Activated T-helper 2 cell treated with anti-CD3 and anti-CD28 coated beads, Interferon-gamma antibody, Interleukin-2, Interleukin-4, amounts not matched to agents 10 μg/mL and 5 μg/mL and 100 μg/mL, durations not matched to agents 14 hours and 24 hours and 36 hours (primary cell): Measurements from ENCODE around the gene SEMA3A. TPM values are rescaled to one million over a fixed set of nuclear protein-coding genes. Genes with fewer than 3 reads are reported as not detected.

ENCODE experiments used
- DNase-seq: peaks from one replicate; pipeline ENCODE4 v3.0.0; 2021; ENCODE audit warnings: low spot score
- H3K27ac Mint-ChIP-seq: one replicate; pipeline ENCODE4 v1.8.0; 2021; ENCODE audit warnings: mixed read lengths
- H3K27me3 Mint-ChIP-seq: one replicate; pipeline ENCODE4 v1.8.0; 2021; ENCODE audit warnings: low read depth, mixed read lengths
- H3K36me3 Mint-ChIP-seq: one replicate; pipeline ENCODE4 v1.8.0; 2021; ENCODE audit warnings: low read depth, mixed read lengths
- H3K4me1 Mint-ChIP-seq: one replicate; pipeline ENCODE4 v1.8.0; 2021; ENCODE audit warnings: low read depth, mixed read lengths
- H3K4me3 Mint-ChIP-seq: one replicate; pipeline ENCODE4 v1.8.0; 2021; ENCODE audit warnings: low read depth, mild to moderate bottlenecking, moderate library complexity, mixed read lengths
- H3K9me3 Mint-ChIP-seq: one replicate; pipeline ENCODE4 v1.8.0; 2021; ENCODE audit warnings: mixed read lengths
- intact Hi-C: fragments of 100-400 bp; cut with micrococcal nuclease; formaldehyde crosslinking; loops from one replicate; pipeline ENCODE4 v1.15.1; 2023
- total RNA-seq: library from RNA; stranded (reverse); gene quantifications from 2 replicates; pipeline ENCODE4 v1.2.3, GENCODE V29; 2022

Gene SEMA3A
- total RNA-seq, 1 donor from 2014 or later, result 0.25 TPM

- H3K27me3 Mint-ChIP-seq, result no peaks in the 10 kb centered on the region
- peak; percentile 19 for DNase-seq
- H3K27ac Mint-ChIP-seq, result no peak overlapping the region
- H3K9me3 Mint-ChIP-seq, result no peaks in the 10 kb centered on the region
- H3K36me3 Mint-ChIP-seq, result no peaks in the 10 kb centered on the region
- H3K4me3 Mint-ChIP-seq, result no peak overlapping the region
- intact Hi-C loops, result loop anchor here (1.0 kb wide), 1 partner anchor 1087 kb away; no protein-coding TSS in a partner anchor
- no peaks in the 10 kb centered on the region for H3K4me1 Mint-ChIP-seq
These were observed 258.4 kb downstream of the SEMA3A start for GRCh38 chr7:83936056-83936708.

GRCh38 chr7:83934118-83934734, 260.4 kb downstream of the SEMA3A start:
- H3K9me3 Mint-ChIP-seq, result no peaks in the 10 kb centered on the region
- H3K36me3 Mint-ChIP-seq, result no peaks in the 10 kb centered on the region
- no peaks in the 10 kb centered on the region for H3K27me3 Mint-ChIP-seq
- DNase-seq, result no peak
- no peaks in the 10 kb centered on the region for H3K4me1 Mint-ChIP-seq
- intact Hi-C loops, result no loop called here
- H3K27ac Mint-ChIP-seq, result no peak overlapping the region
- no peak overlapping the region for H3K4me3 Mint-ChIP-seq

DNA sequence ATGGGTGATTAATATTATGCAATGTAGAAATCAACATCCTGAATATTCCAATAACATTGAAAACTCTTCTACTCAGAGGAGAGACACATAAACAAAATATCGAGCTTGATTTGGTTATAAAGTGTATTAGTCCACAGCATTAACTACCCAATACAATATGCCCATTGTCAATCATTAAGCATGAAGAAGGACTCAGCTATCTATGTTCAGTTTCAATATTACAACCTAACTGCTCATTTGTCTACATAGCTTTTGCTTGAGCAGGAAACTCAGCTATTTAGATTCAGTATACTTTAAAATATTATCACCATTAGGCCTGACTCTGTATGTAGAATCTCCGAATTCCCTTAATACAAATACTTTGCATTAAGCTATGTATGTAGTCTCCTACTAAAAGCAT, 262.6 kb downstream of the SEMA3A start:
- Mint-ChIP-seq H3K4me3 (no peak overlapping the region), H3K36me3 (no peaks in the 10 kb centered on the region), H3K27ac (no peak overlapping the region), H3K4me1 (no peaks in the 10 kb centered on the region), H3K9me3 (no peaks in the 10 kb centered on the region), H3K27me3 (no peaks in the 10 kb centered on the region)
- DNase-seq, result no peak
- intact Hi-C loops, result no loop called here

DNA sequence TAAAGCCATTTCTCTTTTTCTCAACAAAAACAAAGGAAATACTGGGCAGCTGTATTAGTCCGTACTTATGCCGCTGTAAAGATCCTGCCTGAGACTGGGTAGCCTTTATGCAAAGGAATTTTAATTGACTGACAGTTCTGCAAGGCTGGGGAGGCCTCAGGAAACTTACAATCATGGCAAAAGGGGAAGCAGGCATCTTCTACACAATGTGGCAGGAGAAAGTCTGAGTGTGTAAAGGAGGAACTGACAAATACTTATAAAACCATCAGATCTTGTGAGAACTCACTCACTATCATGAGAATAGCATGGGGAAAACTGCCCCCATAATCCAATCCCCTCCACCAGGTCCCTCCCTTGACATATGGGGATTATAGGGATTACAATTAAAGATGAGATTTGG, 264.3 kb downstream of the SEMA3A start:
- intact Hi-C loops, result no loop called here
- Mint-ChIP-seq H3K27ac (no peak overlapping the region), H3K4me1 (no peaks in the 10 kb centered on the region), H3K27me3 (no peaks in the 10 kb centered on the region), H3K4me3 (no peak overlapping the region), H3K36me3 (no peaks in the 10 kb centered on the region), H3K9me3 (no peaks in the 10 kb centered on the region)
- DNase-seq, result no peak

GRCh38 chr7:83925860-83926259, 268.7 kb downstream of the SEMA3A start:
- Mint-ChIP-seq H3K9me3 (no peaks in the 10 kb centered on the region), H3K36me3 (no peaks in the 10 kb centered on the region), H3K4me1 (no peaks in the 10 kb centered on the region), H3K4me3 (no peak overlapping the region), H3K27me3 (no peaks in the 10 kb centered on the region), H3K27ac (no peak overlapping the region)
- intact Hi-C loops, result no loop called here
- no peak for DNase-seq

DNA sequence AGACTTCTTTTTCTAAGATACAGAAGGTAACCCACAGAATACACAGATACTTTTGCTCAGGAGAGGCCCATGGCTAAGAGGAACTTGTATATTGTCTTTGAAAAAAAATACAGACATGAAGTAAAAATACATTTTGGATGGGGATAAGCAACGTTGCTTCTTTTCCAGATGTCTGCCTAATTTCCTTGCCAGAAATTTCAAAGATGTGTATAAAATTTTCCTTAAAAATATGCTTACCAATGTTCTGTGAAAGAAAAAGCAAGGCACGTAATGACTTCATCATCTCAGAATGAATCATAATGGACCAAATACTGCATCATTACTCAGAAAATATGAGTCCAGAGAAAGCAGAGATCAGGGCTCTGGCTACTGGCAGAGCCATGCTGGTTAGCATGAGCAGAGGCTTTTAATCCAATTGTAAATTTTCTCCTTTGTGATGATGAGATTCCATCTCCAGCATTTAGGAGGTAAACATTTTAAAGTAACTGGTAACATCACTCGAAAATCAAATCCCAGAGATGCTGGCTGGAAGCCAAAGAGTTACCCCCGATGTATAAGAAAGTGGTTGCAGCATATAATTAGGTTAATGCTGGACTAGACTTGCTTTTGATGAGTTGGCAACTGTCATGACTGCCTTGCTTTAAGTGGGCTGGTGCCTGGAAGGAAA, 272.5 kb downstream of the SEMA3A start:
- no peak overlapping the region for H3K4me3 Mint-ChIP-seq
- no peaks in the 10 kb centered on the region for H3K36me3 Mint-ChIP-seq
- intact Hi-C loops, result no loop called here
- no peaks in the 10 kb centered on the region for H3K27me3 Mint-ChIP-seq
- DNase-seq, result no peak
- no peaks in the 10 kb centered on the region for H3K9me3 Mint-ChIP-seq
- H3K27ac Mint-ChIP-seq, result no peak overlapping the region
- H3K4me1 Mint-ChIP-seq, result no peaks in the 10 kb centered on the region

DNA sequence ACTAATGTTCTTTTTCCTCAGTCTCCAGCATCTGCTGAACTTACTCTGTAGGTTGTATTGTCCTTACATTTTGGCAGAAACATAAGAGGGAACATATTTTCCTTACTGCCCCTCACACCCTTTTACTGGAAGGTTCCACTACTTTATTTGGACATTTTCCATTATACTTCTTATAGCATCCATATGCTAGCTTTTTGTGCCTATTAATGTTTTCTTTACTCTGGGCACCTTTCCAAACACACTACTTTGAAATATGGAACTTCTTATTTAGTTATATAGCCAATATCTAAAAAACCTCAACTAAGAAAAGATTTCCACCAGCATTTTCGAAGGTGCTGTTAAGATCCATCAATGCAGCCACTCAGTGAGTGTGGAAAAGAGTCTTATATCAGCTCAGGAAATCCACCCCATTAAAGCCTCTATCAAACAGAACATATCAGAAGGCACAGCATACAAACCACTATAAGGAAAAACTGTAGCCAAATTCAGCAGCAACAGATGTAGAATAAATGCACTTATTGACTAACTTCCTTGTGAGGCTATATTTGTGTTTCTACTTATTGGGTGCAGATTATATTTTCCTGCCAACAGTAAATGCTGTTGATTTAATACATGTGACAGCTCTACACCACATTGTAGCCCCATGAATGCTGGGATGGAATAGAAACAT, 273.2 kb downstream of the SEMA3A start:
- H3K4me3 Mint-ChIP-seq, result no peak overlapping the region
- no peaks in the 10 kb centered on the region for H3K27me3 Mint-ChIP-seq
- no peak for DNase-seq
- no peaks in the 10 kb centered on the region for H3K36me3 Mint-ChIP-seq
- no peak overlapping the region for H3K27ac Mint-ChIP-seq
- no peaks in the 10 kb centered on the region for H3K4me1 Mint-ChIP-seq
- intact Hi-C loops, result no loop called here
- H3K9me3 Mint-ChIP-seq, result no peaks in the 10 kb centered on the region

DNA sequence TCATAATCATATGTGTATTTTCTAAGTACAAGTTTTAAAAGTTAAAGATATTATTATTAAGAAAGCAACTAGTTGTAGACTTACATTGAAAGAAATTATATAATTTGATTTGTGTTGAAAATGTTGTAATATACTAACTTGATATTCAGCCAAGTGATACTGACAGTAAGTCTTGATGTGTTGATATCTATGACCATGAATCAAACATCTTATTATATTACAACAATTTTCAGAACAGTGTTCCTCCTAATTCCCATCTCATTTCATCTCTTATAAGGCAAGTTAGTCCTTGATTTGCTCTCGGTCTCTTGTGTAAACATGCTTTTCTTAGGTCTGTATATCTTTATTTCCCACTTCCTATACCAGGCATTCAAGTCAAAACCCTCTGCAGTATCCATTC, 276.4 kb downstream of the SEMA3A start:
- Mint-ChIP-seq H3K4me3 (no peak overlapping the region), H3K9me3 (peaks cover 3% of the 10 kb centered on the region), H3K36me3 (no peaks in the 10 kb centered on the region), H3K27ac (no peak overlapping the region), H3K4me1 (no peaks in the 10 kb centered on the region), H3K27me3 (no peaks in the 10 kb centered on the region)
- no peak for DNase-seq
- intact Hi-C loops, result no loop called here

- Mint-ChIP-seq H3K9me3 (peaks cover 5% of the 10 kb centered on the region), H3K4me3 (no peak overlapping the region), H3K36me3 (no peaks in the 10 kb centered on the region), H3K4me1 (no peaks in the 10 kb centered on the region), H3K27ac (no peak overlapping the region), H3K27me3 (no peaks in the 10 kb centered on the region)
- intact Hi-C loops, result no loop called here
- no peak for DNase-seq
These were observed 281.4 kb downstream of the SEMA3A start for GRCh38 chr7:83913174-83913573.

DNA sequence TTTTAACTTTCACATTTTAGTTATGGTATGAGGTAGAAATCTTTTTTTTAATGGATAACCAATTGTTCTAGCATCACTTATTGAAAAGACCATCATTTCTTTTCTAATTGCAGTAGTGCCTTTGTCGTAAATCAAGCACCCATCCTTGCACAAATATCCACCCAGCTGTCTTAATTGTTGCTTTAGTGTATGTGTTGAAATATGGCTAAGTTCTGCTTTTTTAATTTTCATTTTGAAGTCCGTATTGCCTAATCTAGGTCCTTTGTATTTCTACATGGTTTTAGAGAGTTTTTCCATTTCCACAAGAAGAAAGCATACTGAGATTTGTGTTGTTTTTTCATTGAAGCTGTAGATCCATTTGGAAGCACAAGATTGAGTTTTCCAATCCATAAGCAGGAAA, 286.1 kb downstream of the SEMA3A start:
- intact Hi-C loops, result no loop called here
- Mint-ChIP-seq H3K4me3 (no peak overlapping the region), H3K36me3 (no peaks in the 10 kb centered on the region), H3K27me3 (no peaks in the 10 kb centered on the region), H3K9me3 (peaks cover 5% of the 10 kb centered on the region), H3K4me1 (no peaks in the 10 kb centered on the region), H3K27ac (no peak overlapping the region)
- no peak for DNase-seq
